GM19043 (cell line): ENCODE results near the gene UBTD2.
A peak's percentile ranks its signal among the peaks of the same experiment; 100 is the strongest.
"Not testable (repeated sequence)": the region's sequence is repeated elsewhere in the genome, so short reads cannot be mapped to it uniquely, and the experiment has no call there.

ENCODE experiments used
- ATAC-seq: cut with Tn5 transposase; IDR thresholded peaks from one replicate; pipeline ENCODE4 v1.9.1; 2021; ENCODE audit warnings: low read depth; ENCODE audit not compliant: unreplicated experiment

Gene UBTD2

DNA sequence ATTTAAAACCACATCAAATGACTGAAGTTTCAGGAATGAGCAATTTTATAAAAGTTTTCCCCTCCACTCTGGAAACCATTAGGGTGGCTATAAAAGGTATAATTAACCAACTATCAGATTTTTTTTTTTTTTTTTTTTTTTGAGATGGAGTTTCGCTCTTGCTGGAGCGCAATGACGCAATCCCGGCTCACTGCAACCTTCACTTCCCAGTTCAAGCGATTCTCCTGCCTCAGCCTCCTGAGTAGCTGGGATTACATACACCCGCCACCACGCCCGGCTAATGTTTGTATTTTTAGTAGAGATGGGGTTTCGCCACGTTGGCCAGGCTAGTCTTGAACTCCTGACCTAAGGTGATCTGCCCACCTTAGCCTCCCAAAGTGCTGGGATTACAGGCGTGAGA, 77.6 kb downstream of the UBTD2 start:
- ATAC-seq, result not testable (repeated sequence)

DNA sequence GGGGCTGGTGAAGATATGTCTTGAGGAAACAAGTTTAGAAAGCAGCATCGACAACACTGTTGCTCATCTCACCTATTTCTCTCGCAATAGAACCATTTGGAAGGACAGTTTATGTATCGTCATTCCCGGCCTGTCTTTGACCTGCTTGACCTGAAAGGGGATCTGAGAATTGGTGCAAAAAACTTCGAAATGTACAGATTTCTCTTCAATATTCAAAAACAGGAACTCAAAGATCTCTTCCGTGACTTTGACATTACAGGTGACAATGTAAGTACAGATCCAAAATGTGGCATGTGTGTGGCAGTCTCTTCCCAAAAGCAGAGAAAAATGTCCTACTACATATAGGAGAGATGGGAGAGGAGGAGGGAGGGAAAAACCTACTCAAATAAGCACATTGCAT, 83.1 kb downstream of the UBTD2 start:
- no peak for ATAC-seq

DNA sequence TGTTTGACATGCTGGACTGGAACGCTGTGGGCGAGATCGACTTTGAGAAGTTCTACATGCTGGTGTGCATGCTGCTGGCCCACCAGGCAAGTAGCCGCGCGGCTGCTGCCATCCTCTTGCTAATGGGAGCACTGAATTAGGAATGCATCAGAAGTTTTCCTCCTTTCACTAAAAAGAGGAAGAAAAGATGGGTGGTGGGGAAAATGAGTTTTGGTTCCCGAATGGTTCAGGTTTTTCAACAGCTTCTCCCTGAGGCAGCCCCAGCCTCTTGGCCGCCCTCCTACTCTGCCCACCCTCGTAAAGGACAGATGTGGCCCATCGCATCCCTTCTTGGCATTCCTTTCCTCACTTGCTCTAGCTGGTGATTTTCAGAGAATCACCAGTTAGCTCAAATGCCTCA, 84.1 kb downstream of the UBTD2 start:
- ATAC-seq, result no peak

DNA sequence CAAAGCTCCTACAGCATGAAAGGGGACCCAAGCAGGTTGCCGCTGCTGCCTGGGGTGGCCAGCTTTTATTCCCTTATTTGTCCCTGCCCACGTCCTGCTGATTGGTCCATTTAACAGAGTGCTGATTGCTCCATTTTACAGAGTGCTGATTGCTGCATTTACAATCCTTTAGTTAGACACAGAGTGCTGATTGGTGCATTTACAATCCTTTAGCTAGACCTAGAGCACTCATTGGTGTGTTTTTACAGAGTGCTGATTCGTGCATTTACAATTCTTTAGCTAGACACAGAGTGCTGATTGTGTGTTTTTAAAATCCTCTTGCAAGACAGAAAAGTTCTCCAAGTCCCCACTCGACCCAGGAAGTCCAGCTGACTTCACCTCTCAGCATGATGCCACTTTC, 85.8 kb downstream of the UBTD2 start:
- ATAC-seq, result not testable (repeated sequence)

DNA sequence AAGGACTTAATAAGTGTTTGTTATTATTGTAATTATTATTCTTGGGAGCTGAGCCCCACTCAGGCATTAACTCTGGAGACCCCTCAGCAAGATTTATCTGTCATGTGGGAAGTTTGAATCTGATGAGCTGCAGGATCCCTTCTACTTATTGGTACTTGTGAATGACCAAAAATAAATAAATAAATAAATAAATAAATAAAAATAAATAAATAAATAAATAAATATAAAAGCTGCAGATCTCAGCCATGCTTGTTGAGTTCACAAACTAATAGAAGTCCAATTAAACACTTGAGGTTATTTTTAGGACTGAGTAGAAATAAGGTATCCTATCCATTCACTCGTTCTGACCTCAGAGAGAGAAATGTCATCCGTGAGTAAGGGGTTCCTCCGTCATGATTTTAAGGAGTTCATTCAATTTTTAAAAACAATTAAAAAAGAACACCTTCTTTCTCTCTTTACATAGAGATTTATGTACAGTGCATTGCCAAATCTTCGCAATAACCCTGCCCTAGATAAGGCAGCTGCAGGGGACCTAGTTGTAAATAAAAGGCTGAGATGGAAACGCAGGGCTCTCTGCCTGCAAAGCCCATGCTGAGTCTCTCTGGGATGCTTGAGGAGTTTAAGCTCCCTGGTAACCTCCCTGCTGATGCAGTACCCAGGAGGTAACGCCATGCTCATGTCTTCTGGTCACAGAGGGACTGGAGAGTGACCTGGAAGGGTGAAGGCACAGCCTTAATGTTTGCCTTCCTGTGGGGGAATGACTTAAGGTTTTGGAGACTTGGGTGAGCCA, 88.4 kb downstream of the UBTD2 start:
- ATAC-seq, result no peak

DNA sequence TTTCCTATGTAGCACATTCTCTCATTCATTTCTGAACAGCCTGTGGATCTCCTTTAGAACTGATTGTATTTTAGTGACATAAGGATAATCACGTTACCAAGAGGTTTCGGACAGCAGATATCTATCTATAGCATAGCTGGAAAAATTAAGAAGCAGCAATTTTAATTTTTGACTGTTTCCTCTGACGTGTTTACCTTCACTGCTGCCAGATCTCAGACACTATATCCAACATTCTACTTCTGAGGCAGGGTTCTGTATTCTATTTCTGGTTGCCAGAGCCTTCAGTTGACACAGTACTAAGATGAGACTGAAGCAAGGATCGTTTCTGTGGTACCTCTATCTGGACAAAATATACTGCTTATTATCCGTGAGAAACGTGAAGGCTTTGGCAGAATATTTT, 89.7 kb downstream of the UBTD2 start, which contains the start of gene EFCAB9:
EFCAB9 (plus strand) TSS at position 301 of the 400 bp plus-strand sequence; CDS start at position 302, 1 bp downstream.
- no peak for ATAC-seq

DNA sequence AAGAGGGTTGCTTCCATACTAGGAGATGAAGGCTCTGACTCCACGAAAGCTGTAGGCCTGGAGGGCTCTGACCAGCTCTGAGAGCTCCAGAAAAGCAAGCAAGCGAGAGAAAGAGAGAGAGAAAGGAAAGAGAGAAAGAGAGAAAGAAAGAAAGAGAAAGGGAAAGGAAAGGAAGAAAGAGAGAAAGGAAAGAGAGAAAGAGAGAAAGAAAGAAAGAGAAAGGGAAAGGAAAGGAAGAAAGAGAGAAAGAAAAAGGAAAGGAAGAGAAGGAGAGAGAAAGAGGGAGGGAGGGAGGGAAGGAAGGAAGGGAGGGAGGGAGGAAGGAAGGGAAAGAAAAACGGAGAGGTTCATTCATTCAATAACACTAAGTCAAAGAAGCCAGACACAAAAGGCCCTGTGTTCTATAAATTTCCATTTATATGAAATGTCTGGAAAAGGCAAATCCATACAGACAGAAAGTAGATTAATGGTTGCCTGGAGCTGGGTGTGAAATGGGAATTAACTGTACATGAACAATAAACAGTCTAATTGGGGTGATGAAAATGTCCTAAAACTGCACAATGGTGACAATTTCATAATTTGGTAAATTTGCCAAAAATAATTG, 93.8 kb downstream of the UBTD2 start:
- no peak for ATAC-seq

DNA sequence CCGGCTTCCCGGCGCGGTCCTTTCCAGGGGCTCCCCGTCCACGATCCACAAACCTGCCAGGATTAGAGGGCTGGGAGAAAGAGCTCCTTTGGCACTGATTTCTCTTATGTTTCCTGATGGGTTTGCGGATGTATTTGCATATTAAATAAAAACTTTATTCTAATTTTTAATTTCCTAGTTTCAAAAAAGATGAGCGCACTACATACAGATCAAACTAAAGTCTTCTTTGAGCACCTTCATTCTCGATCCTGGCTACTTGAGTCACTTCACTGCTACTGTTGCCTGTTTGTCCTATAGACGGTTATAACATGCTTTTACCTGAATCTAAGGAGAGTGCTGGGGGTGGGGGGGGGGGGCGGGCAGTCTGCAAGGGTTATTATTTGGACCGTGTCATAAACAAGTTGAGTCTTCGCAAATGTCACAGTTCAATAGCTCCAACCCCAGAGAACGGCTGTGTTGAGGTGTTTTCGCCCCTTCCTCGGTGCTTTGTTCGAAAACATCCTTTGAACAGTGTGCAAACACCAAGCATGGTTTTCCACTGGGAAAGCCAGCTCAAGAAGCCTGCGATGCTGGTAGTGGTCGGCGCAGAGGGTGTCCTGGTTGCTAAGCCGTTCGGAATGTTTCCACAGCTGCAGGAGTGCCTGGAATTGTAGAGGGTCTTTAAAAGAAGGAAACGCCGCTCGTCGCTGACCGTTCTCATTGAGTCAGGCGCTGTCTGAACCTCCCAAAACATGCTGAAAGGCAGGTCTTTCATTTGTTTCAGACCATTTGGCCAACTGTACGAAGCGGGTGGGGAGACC, 94.5 kb downstream of the UBTD2 start:
- no peak for ATAC-seq

DNA sequence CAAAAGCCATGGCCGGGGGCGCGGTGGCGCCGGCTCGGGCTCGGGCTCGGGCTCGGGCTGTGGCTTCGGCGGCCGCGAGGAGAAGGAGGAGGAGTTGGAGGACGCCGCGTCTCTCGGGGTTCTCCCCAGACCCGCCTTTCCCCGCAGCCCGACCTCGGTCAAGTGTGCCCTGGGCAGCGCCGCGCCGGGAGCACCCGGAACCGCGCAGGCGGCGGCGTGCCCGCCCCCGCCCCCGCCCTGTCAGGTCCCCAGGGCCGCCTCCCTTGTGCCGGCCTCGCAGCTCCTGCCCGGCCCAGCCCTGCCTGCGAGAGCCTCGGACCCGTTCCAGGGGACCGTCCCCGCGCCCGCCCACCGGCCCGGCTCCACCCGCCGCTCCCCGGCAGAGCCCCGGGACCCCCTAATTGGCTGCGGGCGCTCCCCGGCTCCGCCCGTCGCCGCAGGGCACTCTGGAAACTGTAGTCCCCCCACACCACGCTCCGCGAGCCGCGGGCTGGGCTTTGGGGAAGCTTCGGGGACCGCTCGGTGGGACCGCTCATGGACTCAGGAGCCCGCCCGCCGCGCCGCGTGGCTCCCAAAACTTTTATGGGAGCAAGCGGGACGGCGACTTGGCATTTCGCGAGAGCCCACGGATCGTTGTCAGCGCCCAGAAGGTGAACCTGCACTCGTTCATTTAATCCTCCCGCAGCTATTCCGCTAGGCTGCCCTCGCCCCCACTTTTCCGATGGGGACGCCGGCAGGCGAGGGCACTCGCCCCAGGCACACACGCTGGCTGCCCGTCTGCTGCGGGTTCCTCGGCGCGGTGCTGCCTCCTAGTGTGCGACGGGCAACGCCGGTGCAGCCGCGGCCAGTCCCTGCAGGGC, 95.3 kb downstream of the UBTD2 start, which contains the start of gene STK10:
STK10 (minus strand) TSS at position 192 of the 860 bp plus-strand sequence; CDS start at position 10, 182 bp downstream.
- ATAC-seq, result peak; percentile 67

DNA sequence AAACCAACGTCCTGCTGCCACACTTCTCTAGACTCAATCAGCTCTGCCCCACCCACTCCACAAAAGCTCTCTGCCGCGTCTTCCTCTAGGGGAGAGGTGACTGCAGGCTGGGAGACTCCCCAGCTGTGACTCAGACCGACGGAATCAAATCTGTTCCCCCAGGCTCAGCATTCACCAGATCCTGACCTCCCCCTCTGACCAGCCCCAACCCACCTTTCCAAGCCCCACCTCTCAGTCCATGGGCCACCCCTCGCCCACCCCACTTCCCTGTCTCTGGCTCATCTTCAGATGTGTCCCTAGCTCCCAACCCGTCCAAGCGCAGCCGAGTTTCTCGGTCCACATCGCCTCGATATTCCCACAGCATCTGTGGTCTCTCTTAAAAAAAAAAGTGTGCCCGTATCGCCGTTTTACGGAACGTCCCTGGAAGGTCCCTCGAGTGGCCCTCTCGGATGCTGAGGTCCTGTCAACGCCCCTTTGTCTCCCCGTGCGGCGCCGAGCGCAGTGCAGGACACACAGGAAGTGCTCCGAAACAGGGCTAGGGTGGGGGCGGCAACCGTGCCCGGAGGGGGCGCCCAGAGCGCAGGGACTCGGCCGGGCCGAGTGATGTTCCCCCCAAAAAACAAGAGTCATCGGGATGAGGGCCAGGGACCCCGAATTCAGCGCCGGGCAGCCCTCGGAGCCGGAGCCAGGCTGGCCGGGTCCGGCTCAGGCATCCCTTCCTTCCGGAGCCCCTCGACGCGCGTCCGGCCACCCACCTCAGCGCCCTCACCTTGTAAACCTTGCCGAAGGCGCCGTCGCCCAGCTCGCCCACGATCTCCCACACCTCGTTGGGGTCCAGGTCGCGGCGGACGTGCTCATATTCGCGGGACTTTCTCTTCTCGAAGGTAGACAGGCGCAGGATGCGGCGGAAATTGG, 96.2 kb downstream of the UBTD2 start:
- ATAC-seq, result peak; percentile 24

DNA sequence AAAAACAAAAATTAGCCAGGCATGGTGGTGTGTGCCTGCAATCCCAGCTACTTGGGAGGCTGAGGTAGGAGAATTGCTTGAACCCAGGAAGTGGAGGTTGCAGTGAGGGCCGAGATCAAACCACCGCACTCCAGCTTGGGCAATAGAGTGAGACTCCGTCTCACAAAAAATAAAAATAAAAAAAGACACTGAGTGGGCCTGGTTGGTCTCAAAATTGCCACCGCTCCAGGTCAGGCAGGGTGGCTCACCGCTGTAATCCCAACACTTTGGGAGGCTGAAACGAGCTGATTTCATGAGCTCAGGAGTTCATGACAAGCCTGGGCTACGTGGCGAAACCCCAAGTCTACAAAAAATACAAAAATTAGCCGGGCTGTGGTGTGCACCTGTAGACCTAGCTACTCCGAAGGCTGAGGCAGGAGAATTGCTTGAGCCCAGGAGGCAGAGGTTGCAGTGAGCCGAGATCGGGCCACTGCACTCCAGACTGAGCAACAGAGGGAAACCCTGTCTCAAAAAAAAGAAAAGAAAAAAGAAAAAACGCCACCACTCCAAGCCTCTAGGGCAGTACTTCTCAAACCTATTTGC, 97.4 kb downstream of the UBTD2 start:
- no peak for ATAC-seq

DNA sequence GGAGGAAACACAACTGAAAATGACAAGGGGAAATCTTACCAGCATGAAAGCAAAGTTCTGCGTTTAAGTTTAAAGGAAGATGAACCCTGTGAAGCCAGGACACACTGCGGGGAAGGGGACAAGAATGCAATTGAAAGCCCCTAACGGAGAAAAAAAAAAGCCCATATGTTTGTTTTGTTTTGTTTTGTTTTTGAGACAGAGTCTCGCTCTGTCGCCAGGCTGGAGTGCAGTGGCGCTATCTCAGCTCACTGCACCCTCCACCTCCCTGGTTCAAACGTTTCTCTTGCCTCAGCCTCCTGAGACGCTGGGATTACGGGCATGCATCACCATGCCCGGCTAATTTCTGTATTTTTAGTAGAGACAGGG, 98.5 kb downstream of the UBTD2 start:
- ATAC-seq, result no peak

DNA sequence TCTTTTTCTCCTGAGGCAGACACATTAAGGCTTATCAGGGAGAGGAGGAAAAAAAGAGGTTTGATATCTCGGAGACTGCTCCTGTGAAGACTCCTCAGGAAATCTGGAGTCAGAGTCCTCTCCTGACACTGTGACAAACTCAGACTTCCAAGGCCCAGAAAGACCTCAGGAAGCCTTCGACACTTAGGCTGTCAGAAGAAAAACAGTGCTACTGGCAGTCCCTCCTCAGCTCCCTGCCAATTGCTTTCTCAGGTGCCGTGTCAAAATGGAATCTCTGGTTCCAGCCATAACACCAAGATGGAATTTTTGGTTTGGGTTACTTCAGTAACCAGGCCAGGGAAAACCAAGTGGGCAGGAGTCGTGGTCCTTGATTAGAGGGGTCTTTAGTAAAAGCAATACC, 99.7 kb downstream of the UBTD2 start:
- no peak for ATAC-seq

DNA sequence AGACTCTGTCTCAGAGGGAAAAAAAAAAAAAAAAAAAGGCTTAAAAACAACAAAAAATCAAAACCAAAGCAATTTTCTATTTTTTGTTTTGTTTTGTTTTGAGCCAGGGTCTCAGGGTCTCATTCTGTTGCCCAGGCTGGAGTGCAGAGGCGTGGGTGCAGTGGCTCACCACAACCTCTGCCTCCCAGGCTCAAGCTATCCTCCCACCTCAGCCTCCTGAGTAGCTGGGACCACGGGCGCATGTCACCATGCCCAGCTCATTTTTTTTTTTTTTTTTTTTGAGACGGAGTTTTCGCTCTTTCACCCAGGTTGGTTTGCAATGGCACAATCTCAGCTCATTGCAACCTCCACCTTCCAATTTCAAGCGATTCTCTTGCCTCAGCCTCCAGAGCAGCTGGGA, 101.3 kb downstream of the UBTD2 start:
- ATAC-seq, result no peak

DNA sequence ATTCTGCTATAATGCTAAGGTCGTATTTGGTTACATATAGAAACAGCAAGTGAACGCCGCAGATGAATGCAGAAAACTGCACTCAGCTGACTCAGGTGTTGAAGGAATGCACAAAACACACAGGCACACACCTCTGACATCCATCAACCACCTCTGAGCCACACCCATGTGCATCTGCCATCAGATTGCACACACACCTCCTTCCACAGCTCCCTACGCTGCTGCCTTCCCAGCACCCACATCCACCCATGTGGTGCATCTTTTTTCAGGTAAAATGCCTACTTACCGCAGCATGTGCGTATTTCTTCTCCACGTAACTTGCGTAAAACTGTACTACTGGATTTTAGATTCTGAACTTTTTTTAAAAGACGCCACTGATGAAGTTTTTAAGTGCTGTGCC, 102.6 kb downstream of the UBTD2 start:
- no peak for ATAC-seq

DNA sequence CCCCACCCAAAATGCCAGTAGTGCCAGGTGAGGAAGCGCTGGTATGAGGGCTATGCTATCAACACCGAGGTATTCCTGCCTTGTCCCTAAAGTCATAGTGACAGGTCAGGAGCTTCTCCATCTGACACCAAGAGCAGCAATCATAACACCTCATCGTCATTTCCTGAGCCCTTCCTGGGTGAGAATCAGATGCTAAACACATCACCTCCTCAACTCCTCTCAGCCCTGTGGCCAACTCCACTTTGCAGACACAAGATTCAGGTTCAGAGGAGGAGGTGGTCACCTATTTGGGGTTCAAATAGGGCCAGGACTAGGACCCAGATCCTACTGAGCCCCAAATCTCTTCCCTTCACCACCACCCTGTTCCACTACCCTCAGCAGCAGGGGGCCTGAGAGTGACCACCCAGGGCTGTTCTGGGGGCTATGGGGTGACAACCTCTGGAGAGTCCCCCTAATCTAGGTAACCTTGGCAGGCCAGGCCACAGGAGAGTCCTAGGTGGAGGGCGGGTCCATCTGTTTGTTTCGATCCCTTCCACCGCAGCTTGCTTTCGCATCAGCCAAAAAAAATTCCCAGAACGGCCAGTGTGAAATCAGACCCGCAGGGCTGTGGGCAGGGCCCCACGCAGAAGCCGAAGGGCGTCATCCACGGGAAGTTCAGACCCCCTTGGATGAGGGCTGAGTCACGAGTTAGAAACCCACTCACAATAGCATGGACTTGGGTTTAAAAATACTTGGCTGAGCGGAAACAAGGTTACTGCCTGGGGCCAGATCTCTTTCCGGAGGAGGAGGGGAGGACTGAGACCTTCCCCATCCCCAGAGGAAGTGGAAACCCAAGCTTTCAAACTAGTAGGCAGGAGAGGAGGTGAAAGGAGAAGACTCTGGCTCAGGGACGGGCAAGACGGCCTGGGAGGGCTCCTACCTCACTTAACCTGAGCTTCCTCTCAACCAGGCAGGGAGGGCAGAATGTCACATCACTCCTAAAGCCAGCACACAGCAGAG, 104.3 kb downstream of the UBTD2 start:
- peak; percentile 34 for ATAC-seq

DNA sequence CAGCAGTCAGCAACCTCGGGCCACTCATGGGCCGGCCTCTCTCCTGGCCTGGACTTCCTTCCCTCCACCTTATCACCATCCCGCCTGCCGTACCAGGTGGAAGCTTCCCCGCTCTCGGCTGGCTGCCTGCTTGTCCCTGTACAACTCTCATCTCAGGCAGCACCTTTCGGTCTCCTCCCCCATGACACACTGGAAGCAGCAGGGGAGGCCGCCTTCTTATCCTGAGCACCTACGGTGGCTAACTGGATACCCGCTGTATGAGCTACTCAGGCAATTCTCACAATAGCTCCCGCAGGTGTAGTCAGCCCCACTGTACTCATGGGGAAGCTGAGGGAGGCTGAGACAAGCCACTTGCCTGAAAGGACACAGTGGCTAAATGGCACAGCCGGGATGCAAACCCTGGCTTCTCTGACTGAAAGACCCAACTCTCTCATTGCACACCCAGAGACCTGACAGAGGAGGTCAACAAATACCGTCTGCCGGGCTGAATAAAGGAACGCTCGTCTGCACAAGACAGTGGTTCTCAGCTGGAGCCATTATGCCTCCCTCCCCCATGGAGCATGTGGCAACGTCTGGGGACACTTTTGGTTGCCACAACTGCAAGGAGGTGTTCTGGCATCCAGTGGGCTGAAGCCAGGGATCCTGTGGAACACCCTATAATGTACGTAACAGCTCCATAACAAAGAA, 105.1 kb downstream of the UBTD2 start:
- no peak for ATAC-seq
